Ascending aorta (tissue), 2 donors: ENCODE results near the gene ACMSD. TPM values are rescaled to one million over a fixed set of nuclear protein-coding genes. Genes with fewer than 3 reads are reported as not detected.

Experiments used
- DNase-seq, 2 donors: peaks; one replicate each; pipeline ENCODE4 v3.0.0-alpha.2; 2019; ENCODE audit warnings: low spot score in 2 of 2
- H3K27ac ChIP-seq, 2 donors: fragments of 200-600 bp; sonication (generic); one replicate each; pipeline ENCODE4 v1.5.1; 2016 to 2017; ENCODE audit warnings: mild to moderate bottlenecking in 1 of 2
- H3K27me3 ChIP-seq: fragments of 200-600 bp; sonication (generic); one replicate; pipeline ENCODE4 v1.5.1; 2017
- H3K36me3 ChIP-seq, 2 donors: fragments of 200-600 bp; sonication (generic); one replicate each; pipeline ENCODE4 v1.5.1; 2016
- H3K4me1 ChIP-seq, 2 donors: fragments of 200-600 bp; sonication (generic); one replicate each; pipeline ENCODE4 v1.5.1; 2016 to 2017; ENCODE audit warnings: mild to moderate bottlenecking in 1 of 2
- H3K4me3 ChIP-seq, 2 donors: fragments of 200-600 bp; sonication (generic); one replicate each; pipeline ENCODE4 v1.5.1; 2016 to 2017; ENCODE audit warnings: mild to moderate bottlenecking in 1 of 2
- H3K9me3 ChIP-seq, 2 donors: fragments of 200-600 bp; sonication (generic); one replicate each; pipeline ENCODE4 v1.5.1; 2016
- CTCF ChIP-seq, 3 experiments: fragments of 200-600 bp in 2 of 3; fragments of 450-650 bp in 1 of 3; sonication (generic) in 2 of 3; IDR thresholded peaks; one replicate each; pipeline ENCODE4 v1.5.1; 2016 to 2019; ENCODE audit warnings: antibody characterized with exemption in 3 of 3, mild to moderate bottlenecking in 1 of 3, moderate library complexity in 1 of 3
- intact Hi-C: fragments of 100-400 bp; cut with DNase I; formaldehyde crosslinking; loops from one replicate; pipeline ENCODE4 v1.15.1; 2023
- total RNA-seq: library from RNA; depleted of rRNA; stranded (reverse); fragments of >200 nt; gene quantifications from one replicate; pipeline ENCODE4 v1.1.0, GENCODE V29; 2016

The ACMSD gene
- total RNA-seq, 1 donor from 2014 or later, result not detected

- Histone ChIP-seq H3K9me3 (no peaks in the 10 kb centered on the region), H3K27me3 (no peaks in the 10 kb centered on the region), H3K4me3 (no peak overlapping the region), H3K36me3 (peaks cover 2 to 9% of the 10 kb centered on the region in 2 donors), H3K27ac (no peak overlapping the region), H3K4me1 (peaks cover 0 to 15% of the 10 kb centered on the region in 2 donors)
- no peak for TF ChIP-seq CTCF (IDR thresholded peaks at IDR 0.05)
- intact Hi-C loops, result no loop called here
- no peak for DNase-seq
These were observed 94.6 kb downstream of the ACMSD start for GRCh38 chr2:134932864-134933526.

- Histone ChIP-seq H3K27ac (no peak overlapping the region), H3K36me3 (peaks cover 9 to 10% of the 10 kb centered on the region in 2 donors), H3K9me3 (no peaks in the 10 kb centered on the region), H3K4me3 (no peak overlapping the region), H3K4me1 (peaks cover 0 to 15% of the 10 kb centered on the region in 2 donors), H3K27me3 (no peaks in the 10 kb centered on the region)
- intact Hi-C loops, result no loop called here
- no peak for TF ChIP-seq CTCF (IDR thresholded peaks at IDR 0.05)
- DNase-seq, result no peak
These were observed 95.3 kb downstream of the ACMSD start for GRCh38 chr2:134933732-134934131.

GRCh38 chr2:134934150-134934549 lies 95.7 kb downstream of the ACMSD start:
- H3K36me3 ChIP-seq, result peaks cover 9 to 14% of the 10 kb centered on the region in 2 donors
- no peak for TF ChIP-seq CTCF (IDR thresholded peaks at IDR 0.05)
- peaks cover 0 to 15% of the 10 kb centered on the region in 2 donors for H3K4me1 ChIP-seq
- no peaks in the 10 kb centered on the region for H3K27me3 ChIP-seq
- no peaks in the 10 kb centered on the region for H3K9me3 ChIP-seq
- no peak overlapping the region for H3K27ac ChIP-seq
- H3K4me3 ChIP-seq, result no peak overlapping the region
- no peak for DNase-seq
- intact Hi-C loops, result no loop called here

GRCh38 chr2:134934641-134935040 lies 96.2 kb downstream of the ACMSD start:
- Histone ChIP-seq H3K4me3 (no peak overlapping the region), H3K27me3 (no peaks in the 10 kb centered on the region), H3K36me3 (peaks cover 10 to 19% of the 10 kb centered on the region in 2 donors), H3K9me3 (no peaks in the 10 kb centered on the region), H3K4me1 (peaks cover 0 to 15% of the 10 kb centered on the region in 2 donors), H3K27ac (no peak overlapping the region)
- no peak for TF ChIP-seq CTCF (IDR thresholded peaks at IDR 0.05)
- intact Hi-C loops, result no loop called here
- no peak for DNase-seq

GRCh38 chr2:134936691-134937090 lies 98.3 kb downstream of the ACMSD start:
- DNase-seq, result no peak
- Histone ChIP-seq H3K36me3 (peaks cover 26 to 33% of the 10 kb centered on the region in 2 donors), H3K4me3 (no peak overlapping the region), H3K4me1 (peaks cover 0 to 15% of the 10 kb centered on the region in 2 donors), H3K9me3 (no peaks in the 10 kb centered on the region), H3K27me3 (no peaks in the 10 kb centered on the region), H3K27ac (no peak overlapping the region)
- TF ChIP-seq CTCF (IDR thresholded peaks at IDR 0.05), result no peak
- intact Hi-C loops, result no loop called here
